ENCODE results near the gene G6PD. TPM values are rescaled to one million over a fixed set of nuclear protein-coding genes. Genes with fewer than 3 reads are reported as not detected.
A peak's percentile ranks its signal among the peaks of the same experiment; 100 is the strongest.

The G6PD gene
- total and polyA plus RNA-seq, 7 donors: 3.2 to 9.1 (median 6.7) TPM

GRCh38 chrX:154532690-154533089, 14.0 kb downstream of the G6PD start:
- no peak for ATAC-seq
- Histone ChIP-seq H3K27ac (no peak overlapping the region), H3K4me3 (no peak overlapping the region), H3K4me1 (no peaks in the 10 kb centered on the region), H3K36me3 (ENCODE audit: insufficient read depth in 1 of 2, low read depth in 1 of 2) (peaks cover 0 to 25% of the 10 kb centered on the region in 2 donors), H3K9me3 (no peaks in the 10 kb centered on the region), H3K27me3 (ENCODE audit: insufficient read depth in 3 of 3, low read length in 2 of 3) (no peaks in the 10 kb centered on the region)
- intact Hi-C loops (cut with DNase I): loop anchor here (5.0 kb wide), 3 partner anchors 115 to 395 kb away; no protein-coding TSS in a partner anchor
- no peak for DNase-seq
- TF ChIP-seq, protein P1, sequence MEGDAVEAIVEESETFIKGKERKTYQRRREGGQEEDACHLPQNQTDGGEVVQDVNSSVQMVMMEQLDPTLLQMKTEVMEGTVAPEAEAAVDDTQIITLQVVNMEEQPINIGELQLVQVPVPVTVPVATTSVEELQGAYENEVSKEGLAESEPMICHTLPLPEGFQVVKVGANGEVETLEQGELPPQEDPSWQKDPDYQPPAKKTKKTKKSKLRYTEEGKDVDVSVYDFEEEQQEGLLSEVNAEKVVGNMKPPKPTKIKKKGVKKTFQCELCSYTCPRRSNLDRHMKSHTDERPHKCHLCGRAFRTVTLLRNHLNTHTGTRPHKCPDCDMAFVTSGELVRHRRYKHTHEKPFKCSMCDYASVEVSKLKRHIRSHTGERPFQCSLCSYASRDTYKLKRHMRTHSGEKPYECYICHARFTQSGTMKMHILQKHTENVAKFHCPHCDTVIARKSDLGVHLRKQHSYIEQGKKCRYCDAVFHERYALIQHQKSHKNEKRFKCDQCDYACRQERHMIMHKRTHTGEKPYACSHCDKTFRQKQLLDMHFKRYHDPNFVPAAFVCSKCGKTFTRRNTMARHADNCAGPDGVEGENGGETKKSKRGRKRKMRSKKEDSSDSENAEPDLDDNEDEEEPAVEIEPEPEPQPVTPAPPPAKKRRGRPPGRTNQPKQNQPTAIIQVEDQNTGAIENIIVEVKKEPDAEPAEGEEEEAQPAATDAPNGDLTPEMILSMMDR (IDR thresholded peaks at IDR 0.05): no peak
- 88 to 95% (median 94%) methylated on average over 16 to 23 of the region's 23 CpGs for WGBS, 3 donors

- intact Hi-C loops (cut with DNase I): loop anchor here (5.0 kb wide), 3 partner anchors 114 to 394 kb away; no protein-coding TSS in a partner anchor
- TF ChIP-seq, protein P1 (IDR thresholded peaks at IDR 0.05): no peak
- WGBS, 3 donors: 70 to 74% (median 71%) methylated on average over 1 to 16 of the region's 16 CpGs
- ATAC-seq (no peak), DNase-seq (no peak)
- Histone ChIP-seq H3K36me3 (ENCODE audit: insufficient read depth in 1 of 2, low read depth in 1 of 2) (peaks cover 0 to 25% of the 10 kb centered on the region in 2 donors), H3K4me1 (peaks cover 4% of the 10 kb centered on the region), H3K9me3 (no peaks in the 10 kb centered on the region), H3K27me3 (ENCODE audit: insufficient read depth in 3 of 3, low read length in 2 of 3) (no peaks in the 10 kb centered on the region), H3K27ac (no peak overlapping the region), H3K4me3 (no peak overlapping the region)
Measured at GRCh38 chrX:154531626-154532025, 15.0 kb downstream of the G6PD start.

DNA sequence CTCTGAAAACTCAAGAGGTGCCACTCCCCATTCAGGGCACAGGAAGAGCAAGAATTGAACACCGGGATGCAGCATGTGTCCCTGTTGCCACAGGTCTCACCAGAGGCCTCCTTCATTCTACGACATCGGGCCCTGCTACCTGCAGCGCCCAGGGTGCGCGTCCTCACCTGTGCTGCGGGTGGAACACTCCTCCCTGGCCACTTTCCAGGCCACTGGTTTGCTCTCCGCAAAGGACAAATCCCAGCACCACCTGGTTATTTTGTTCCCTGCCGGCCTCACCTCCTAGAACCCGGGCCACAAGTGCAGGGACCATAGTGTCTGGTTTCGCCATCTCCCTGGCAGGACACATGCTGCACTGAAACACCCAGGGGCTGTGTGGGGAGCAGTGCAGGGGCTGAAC, 16.4 kb downstream of the G6PD start:
- Histone ChIP-seq H3K9me3 (no peaks in the 10 kb centered on the region), H3K27me3 (ENCODE audit: insufficient read depth in 3 of 3, low read length in 2 of 3) (no peaks in the 10 kb centered on the region), H3K4me1 (peaks cover 4% of the 10 kb centered on the region), H3K4me3 (no peak overlapping the region), H3K36me3 (ENCODE audit: insufficient read depth in 1 of 2, low read depth in 1 of 2) (peaks cover 0 to 25% of the 10 kb centered on the region in 2 donors), H3K27ac (no peak overlapping the region)
- intact Hi-C loops (cut with DNase I): loop anchor here (5.0 kb wide), 3 partner anchors 113 to 393 kb away; no protein-coding TSS in a partner anchor
- ATAC-seq (no peak), DNase-seq (no peak)
- 86 to 93% (median 91%) methylated on average over 11 of the region's 11 CpGs for WGBS, 3 donors
- TF ChIP-seq, protein P1 (IDR thresholded peaks at IDR 0.05): no peak

DNA sequence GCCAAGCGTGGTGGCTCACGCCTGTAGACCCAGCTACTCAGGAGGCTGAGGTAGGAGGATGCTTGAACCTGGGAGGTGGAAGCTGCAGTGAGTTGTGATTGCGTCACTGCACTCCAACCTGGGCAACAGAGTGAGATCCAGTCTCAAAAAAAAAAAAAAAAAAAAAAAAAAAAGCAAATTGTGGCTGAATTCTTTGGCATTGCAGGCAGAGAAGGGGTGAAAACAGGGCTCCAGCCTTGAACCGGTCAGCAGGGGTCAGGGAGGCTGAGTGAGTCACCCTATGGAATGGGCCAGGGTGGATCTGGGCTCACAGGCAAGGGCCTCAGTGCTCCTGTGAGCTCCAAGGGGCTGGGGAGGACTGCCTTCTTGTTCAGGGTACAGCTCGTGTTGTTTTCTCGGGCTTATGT, 17.4 kb downstream of the G6PD start:
- peaks cover 0 to 25% of the 10 kb centered on the region in 2 donors for H3K36me3 ChIP-seq (ENCODE audit: insufficient read depth in 1 of 2, low read depth in 1 of 2)
- no peak overlapping the region for H3K4me3 ChIP-seq
- intact Hi-C loops (cut with DNase I): no loop called here
- peak in 1 of 2 donors; percentile 49 for DNase-seq
- WGBS, 3 donors: 75 to 92% (median 80%) methylated on average over 2 to 6 of the region's 6 CpGs
- ATAC-seq: peak in 1 of 4 donors; percentile 26
- no peaks in the 10 kb centered on the region for H3K9me3 ChIP-seq
- H3K4me1 ChIP-seq: peaks cover 4% of the 10 kb centered on the region
- TF ChIP-seq, protein P1 (IDR thresholded peaks at IDR 0.05): no peak
- no peaks in the 10 kb centered on the region for H3K27me3 ChIP-seq (ENCODE audit: insufficient read depth in 3 of 3, low read length in 2 of 3)
- no peak overlapping the region for H3K27ac ChIP-seq
